HL-60 (cell line): ENCODE data around the gene RIC8A.

ENCODE experiments used
- CTCF ChIP-seq: IDR thresholded peaks from one replicate; pipeline ENCODE4 v1.5.1; 2011; ENCODE audit warnings: low read length, control low read depth, inconsistent platforms; ENCODE audit not compliant: insufficient read depth
- GABPA ChIP-seq: IDR thresholded peaks from 2 replicates; pipeline ENCODE4 v1.6.1; 2012; ENCODE audit warnings: low read depth
- POLR2AphosphoS5 ChIP-seq: IDR thresholded peaks from 2 replicates; pipeline ENCODE4 v1.6.1; 2012; ENCODE audit warnings: low read depth
- REST ChIP-seq: IDR thresholded peaks from 2 replicates; pipeline ENCODE4 v1.6.1; 2012; ENCODE audit warnings: low read depth; ENCODE audit not compliant: insufficient replicate concordance
- SPI1 ChIP-seq: IDR thresholded peaks from 2 replicates; pipeline ENCODE4 v1.6.1; 2012; ENCODE audit warnings: low read depth, mild to moderate bottlenecking, borderline replicate concordance

- no peak for TF ChIP-seq CTCF
- TF ChIP-seq POLR2AphosphoS5, result no peak
- TF ChIP-seq REST, result no peak
- TF ChIP-seq SPI1, result no peak
- no peak for TF ChIP-seq GABPA
Observed at GRCh38 chr11:261624-262023, 54.1 kb downstream of the RIC8A start.
